Smooth muscle cell of bladder (primary cell): ENCODE data around the gene GRM6. TPM values are rescaled to one million over a fixed set of nuclear protein-coding genes. Genes with fewer than 3 reads are reported as not detected.

Experiments
- total RNA-seq: library from RNA; depleted of rRNA; stranded (reverse); fragments of >200 nt; gene quantifications from 2 replicates; pipeline ENCODE4 v1.2.3, GENCODE V29; 2014

The GRM6 gene
- not detected in 2 replicates for total RNA-seq

GRCh38 chr5:178994580-178995340 lies at the start of gene GRM6:
TSS of gene GRM6 (minus strand) at chr5:178995320. CDS start at chr5:178994944, 376 bp downstream.

GRCh38 chr5:179023528-179024189 lies 28.5 kb upstream of the GRM6 start, which contains the start of gene ZNF879:
TSS of gene ZNF879 (plus strand) at chr5:179023804. CDS start at chr5:179025005, 1,201 bp downstream.

GRCh38 chr5:178940569-178941360 lies 54.4 kb downstream of the GRM6 start, which contains the start of gene ZNF454:
TSS of gene ZNF454 (plus strand) at chr5:178941198. CDS start at chr5:178942792, 1,594 bp downstream.

Other genes starting within 250 kb of the GRM6 start
- gene ZNF354B, start 135.4 kb downstream of the GRM6 start, total RNA-seq, result 5.8 and 6.5 TPM in 2 replicates
- gene ZFP2, start 99.4 kb downstream of the GRM6 start, total RNA-seq, result 0.83 and 1.00 TPM in 2 replicates
- 1.5 and 2.1 TPM in 2 replicates for gene ZNF454, start 54.1 kb downstream of the GRM6 start, total RNA-seq
- 3.6 and 3.8 TPM in 2 replicates for gene ZNF879, start 28.5 kb upstream of the GRM6 start, total RNA-seq
- gene ZNF354C, start 65.1 kb upstream of the GRM6 start, total RNA-seq, result 6.7 and 7.7 TPM in 2 replicates